Camera-type eye (tissue), 1 donor: ENCODE data around the gene OR4C5. TPM values are rescaled to one million over a fixed set of nuclear protein-coding genes. Genes with fewer than 3 reads are reported as not detected.

Source experiments
- total RNA-seq: library from RNA; depleted of rRNA; stranded (reverse); fragments of >200 nt; gene quantifications from one replicate; pipeline ENCODE4 v1.2.3, GENCODE V29; 2014

OR4C5 gene
- not detected for total RNA-seq

GRCh38 chr11:48366365-48366764, at the start of gene OR4C5:
Gene OR4C5 (minus strand): TSS chr11:48366465. CDS start chr11:48366465, 0 bp downstream.

GRCh38 chr11:48324620-48325019, 41.6 kb downstream of the OR4C5 start, which contains the start of gene OR4C3:
Gene OR4C3 (plus strand): TSS chr11:48324920. CDS start chr11:48325022, 102 bp downstream.

Other genes starting within 250 kb of the OR4C5 start
- gene OR4B1, start 149.7 kb downstream of the OR4C5 start, total RNA-seq, result not detected
- gene OR4X2, start 121.4 kb downstream of the OR4C5 start, total RNA-seq, result not detected
- not detected for gene OR4X1, start 102.6 kb downstream of the OR4C5 start, total RNA-seq
- not detected for gene OR4S1, start 60.2 kb downstream of the OR4C5 start, total RNA-seq
- gene OR4C3, start 41.5 kb downstream of the OR4C5 start, total RNA-seq, result not detected
- gene OR4A47, start 122.3 kb upstream of the OR4C5 start, total RNA-seq, result not detected